HG03280 (cell line): ENCODE measurements around the gene ELK3.

ENCODE experiments used
- ATAC-seq: cut with Tn5 transposase; IDR thresholded peaks from one replicate; pipeline ENCODE4 v1.9.1; 2021; ENCODE audit warnings: mild to moderate bottlenecking, moderate library complexity; ENCODE audit not compliant: unreplicated experiment

Gene ELK3

DNA sequence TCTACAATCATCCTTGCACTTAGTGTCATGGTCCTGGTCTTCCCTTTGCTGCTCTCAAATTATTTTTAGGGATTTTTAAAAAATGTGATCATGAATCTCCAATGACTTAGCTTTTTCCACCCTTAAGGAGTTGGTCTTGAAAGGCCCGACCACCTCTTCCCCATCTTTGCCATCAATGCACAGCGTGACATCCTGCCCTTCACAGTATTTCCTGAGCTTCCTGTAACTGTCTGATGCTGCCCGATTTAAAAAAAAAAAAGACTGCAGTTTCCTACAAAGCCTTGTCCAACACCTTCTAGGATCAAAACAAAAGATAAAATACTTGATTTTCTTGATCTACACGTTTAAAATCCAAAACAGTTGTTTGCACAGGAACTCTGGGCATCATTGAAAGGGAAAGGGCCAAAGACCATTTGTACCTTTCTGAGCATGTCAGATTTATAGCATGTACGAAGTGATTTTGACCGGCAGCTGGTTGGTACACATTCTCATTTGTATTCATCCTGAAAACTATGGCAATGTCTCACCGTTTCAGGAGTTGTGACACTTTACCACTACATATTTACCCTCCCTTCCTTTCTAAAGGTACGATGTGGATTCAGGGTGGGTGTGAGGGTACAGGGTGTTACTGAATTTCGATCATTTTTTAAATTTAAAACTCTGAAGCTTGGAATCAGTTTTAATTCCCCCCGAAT lies 7.4 kb upstream of the ELK3 start:
- ATAC-seq = no peak

DNA sequence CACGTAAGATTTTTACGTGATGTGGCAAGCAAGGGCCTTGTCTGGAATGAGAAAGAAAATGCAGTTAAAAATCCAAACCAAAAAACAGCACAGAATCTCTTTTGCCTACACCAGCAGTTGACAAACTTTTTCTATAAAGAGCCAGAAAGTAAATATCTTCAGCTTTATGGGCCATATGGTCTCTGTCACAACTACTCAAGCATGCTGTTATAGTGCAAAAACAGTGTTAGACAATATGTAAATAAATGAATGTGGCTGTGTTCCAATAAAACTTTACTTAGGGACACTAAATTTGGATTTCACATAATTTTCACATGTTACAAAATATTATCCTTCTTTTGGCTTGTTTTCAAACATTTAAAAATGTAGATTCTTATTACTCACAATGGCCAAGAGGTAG lies 6.2 kb upstream of the ELK3 start:
- ATAC-seq = no peak

DNA sequence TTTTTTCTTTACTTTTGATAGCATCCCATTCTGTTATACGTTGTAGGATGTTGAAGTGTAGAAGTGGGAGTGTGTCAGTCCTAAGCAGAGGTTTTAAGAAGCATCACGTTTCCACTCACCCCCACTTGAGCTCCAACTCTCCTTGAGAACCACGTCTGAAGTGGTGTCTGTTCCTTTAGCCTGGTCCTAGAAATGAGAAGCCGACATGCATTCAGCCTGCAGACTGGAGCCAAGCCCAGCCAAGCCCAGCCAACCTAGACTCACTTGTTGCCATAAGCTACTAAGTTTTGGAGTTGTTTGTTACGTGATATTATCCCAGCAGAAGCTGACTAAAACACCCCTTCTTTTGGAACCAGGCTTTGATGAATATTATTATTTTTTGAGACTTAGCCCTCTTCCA lies 4.4 kb upstream of the ELK3 start:
- no peak for ATAC-seq

DNA sequence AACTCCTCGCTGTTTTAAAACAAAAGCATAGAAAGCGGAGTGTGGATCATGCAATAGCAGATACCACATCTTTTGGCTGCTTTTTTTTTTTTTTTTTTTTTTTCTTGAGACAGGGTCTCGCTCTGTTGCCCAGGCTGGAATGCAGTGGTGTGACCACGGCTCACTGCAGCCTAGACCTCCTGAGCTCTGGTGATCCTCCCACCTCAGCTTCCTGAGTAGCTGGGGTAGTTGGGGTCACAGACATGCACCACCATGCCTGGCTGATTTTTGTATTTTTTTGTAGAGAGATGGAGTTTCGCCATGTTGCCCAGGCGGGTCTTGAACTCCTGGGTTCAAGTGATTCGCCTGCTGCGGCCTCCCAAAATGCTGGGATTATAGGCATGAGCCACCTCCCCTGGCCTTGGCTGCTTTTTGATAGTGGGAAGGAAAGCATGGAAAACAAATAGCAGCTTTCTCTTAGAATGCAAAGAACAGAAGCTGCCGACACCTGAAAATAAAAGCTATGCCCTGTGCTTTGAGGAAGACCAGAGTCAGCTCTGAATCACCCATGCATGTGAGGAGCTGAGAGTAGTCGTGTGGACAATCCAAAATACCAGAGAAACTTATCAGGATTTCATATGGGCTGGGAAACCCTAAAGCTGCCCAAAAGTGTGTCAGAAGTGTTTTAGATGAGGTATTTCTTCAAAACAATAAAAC lies 3.6 kb upstream of the ELK3 start:
- ATAC-seq = no peak

DNA sequence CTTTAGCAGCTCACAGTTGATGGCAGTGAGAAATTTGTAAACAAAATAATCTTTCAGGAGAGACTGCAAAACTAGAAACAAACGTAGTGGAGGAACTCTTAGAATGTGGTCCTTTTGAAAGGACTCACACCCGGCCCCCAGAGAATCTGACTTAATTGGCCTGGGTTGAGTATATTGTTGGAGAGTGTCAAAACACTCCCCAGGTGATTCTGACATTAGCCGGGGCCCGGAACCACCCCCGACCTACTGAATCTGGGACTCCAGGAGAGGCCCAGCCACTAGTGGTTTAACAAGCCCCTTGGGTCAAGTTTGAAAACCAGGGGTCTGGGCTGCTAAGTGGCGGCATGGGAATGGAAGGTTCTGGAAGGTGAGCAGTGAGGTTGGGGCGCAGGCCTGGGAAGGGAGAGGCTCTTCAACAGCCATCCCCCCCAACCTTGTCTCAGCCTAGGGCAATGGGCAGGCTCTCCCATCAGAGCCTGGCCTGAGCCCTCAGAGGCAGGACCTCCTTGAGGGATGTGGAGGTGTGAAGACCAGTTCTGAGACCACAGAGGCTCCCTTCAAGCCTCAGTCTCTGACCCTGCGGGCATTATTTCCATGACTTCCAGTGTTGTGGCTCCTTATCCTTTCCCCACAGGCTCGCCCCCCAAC lies 1.1 kb upstream of the ELK3 start:
- no peak for ATAC-seq

- ATAC-seq = peak; percentile 5
These were observed 358 bp downstream of the ELK3 start for GRCh38 chr12:96194576-96194889.

DNA sequence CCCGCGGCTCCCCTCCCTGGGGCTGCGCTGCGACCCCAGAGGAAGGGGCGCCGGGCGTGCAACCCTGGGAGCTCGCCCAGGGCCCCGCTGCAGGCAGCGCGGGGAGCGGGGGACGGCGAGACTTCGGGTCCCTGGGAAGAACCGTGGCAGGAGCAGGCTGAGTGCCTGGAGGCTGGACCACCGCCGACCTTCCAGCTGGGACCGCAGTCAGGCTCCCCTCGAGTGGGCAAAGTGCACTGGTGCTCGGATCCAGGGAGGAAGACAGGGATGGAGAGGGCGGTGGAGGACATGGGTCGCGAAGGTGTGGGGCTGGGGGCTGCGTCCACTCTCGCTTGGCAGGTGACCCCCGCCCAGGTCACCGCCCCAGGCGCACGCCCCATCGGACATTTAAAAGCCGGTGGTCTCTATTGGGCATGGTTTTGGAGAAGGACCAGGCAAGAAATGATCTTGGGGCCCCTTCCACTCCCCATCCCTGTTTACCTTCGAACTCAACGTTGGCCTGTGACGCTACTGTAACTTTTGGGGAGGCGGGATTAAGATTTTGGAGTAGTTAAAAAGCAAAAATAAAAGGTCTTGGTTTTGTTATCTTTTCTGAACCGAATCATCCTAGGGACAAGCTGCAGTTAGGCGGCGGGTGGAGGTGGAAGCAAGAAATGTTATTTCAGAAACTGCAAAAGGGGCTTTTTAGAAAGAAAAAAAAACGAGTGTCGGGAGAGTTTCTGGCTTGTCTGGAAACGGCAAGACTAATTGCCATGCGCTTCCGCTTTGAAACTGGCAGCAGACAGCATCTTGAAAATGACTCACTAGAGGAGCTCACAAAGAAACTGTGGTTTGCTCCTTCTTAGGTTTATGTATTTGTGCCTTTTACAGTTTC lies 1.0 kb downstream of the ELK3 start:
- ATAC-seq = peak; percentile 64

GRCh38 chr12:96195845-96196451 lies 1.8 kb downstream of the ELK3 start:
- no peak for ATAC-seq

GRCh38 chr12:96196781-96197180 lies 2.6 kb downstream of the ELK3 start:
- ATAC-seq = no peak

DNA sequence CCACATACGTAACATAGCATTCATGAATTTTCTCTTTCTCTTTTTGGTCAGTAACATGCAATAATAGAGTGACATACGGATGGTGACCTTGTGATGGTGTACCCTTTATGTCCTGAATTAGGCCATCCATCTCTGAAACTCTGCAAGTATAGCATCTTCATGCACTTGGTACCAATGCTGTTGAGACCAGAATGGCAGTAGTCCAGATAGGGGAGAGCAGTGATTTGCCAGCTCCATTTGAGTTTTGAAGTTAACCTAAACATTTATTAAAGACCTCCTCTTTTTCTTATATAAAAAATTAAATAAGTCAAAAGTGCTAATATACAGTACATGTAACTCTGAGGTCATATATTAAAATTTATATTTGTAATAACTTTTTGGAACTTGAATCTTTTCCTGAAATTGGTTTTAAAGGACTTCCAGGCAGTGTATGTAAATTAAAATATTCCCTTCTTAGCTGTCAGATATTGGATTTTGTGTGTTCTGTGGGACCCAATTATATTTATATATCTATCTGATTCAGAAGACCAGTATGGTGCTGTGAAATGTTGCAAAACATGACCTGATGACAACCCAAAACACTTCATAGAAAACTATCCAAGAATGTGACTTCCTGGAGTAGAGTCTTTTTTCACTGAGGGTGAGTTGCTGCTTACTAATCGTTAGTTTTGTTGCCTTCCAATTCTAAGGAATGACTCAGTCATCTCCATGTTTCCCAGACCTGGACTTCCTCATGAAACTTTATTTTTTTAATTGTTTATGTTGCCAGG lies 3.5 kb downstream of the ELK3 start:
- no peak for ATAC-seq

DNA sequence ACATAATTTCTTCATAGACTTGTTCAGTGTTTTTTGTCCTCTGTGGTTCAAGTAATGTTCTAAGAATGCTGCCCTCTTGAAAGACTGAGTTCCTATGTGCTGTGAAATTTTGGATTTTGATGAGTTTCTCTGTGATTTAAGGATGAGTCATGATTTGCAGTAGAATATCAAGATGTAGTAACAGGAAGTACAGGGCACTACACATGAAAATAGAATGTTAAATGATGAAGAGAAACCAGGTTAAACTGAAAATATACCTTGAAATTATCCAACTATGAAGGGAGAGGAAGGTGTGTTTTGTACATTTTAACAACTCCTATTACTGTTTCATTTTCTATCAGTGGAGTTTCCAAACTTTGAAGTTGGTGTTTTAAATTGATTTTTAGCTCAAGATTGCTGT lies 4.8 kb downstream of the ELK3 start:
- no peak for ATAC-seq

GRCh38 chr12:96199464-96199863 lies 5.3 kb downstream of the ELK3 start:
- no peak for ATAC-seq

GRCh38 chr12:96201272-96202227 lies 7.4 kb downstream of the ELK3 start:
- ATAC-seq = no peak

DNA sequence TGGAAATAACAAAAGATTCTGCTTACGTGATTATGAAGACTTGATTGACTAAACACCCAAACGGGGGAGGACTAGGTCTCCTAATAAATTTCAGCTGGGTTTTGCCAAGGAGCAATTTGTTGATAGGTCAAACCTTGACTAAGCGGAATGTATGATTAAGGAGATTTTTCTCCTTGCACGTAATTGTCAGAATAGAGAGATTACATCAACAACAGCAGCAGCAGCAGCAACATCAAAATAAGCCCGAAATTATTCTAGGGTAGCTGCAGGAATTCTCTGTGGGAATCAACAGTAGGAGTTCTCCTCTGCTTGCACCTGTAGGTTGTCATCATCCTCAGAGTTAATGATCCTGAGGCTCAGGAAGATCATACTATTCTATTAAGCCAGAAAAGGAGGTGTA lies 10.2 kb downstream of the ELK3 start:
- no peak for ATAC-seq

DNA sequence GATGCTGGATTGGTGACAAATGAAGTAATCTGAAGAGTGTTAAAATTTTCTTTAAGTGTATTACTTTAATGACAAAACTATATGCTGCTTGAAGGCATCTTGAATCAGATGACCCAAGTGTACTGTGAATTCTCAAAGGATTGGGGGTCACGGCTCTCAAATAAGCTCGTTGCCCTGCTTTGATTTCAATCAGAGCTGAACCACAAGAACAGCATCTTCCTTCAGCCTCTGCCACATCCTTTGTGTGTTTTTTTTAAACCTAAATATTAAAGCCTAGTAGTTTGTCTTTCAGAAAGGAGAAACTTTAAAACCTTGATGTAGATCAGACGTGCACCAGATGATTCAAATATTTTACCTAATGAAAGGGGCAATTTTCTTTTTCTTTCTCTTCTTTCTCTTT lies 11.7 kb downstream of the ELK3 start:
- no peak for ATAC-seq

GRCh38 chr12:96206936-96207662 lies 12.9 kb downstream of the ELK3 start:
- ATAC-seq = no peak

DNA sequence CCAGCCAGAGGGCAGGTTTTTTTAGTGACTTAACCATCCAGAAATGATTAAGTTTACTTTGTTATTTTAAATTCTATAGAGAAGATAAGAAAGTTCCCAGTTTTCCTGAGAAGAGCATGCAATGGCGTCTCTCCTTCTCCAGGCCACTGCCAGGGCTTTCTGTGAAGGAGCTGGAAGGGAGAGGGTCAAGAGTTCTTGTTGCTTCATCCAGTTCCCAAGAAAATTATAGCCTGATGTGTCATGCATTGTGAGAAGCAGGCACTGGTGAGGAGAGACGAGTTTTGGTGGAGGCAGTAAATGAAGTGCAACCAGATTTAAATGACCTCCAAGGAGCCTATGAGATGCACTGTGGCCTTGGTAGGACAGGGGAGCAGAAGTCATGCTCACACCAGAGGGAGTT lies 14.2 kb downstream of the ELK3 start:
- ATAC-seq = no peak

GRCh38 chr12:96208801-96209549 lies 14.8 kb downstream of the ELK3 start:
- ATAC-seq = no peak
